ENCODE data around the gene SORCS2.

The SORCS2 gene

DNA sequence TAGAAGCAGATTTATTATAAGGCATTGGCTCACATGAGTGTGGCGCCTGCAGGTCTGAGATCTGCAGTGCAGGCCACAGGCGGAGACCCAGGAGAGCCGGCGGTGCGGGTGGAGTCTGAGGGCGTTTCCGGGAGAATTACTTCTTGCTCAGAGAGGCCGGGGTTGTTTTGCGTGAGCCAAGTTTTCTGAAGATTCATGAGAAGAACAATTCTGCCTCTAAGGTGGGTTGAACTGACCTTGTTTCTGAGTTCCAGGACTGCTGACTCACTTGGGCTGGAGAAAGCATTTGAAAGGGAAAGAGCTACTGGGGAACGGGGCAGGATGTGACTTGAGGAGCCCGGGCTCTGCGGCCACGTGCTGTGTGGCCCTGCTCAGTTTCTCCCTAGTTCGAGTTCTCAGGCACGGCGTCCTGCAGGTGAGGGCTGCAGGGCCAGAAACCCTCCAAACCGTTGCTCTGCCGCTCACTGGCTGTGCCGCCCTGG is 36.7 kb upstream of the SORCS2 start:
- H3K4me3 ChIP-seq (replicated peaks in 1 of 2; ENCODE audit: low read depth in 2 of 2, low read length in 2 of 2): no peak overlapping the region
- DNase-seq (ENCODE audit: low read depth in 2 of 2): peak; percentile 33 to 54

GRCh38 chr4:7156328-7156727 is 36.0 kb upstream of the SORCS2 start:
- H3K4me3 ChIP-seq (replicated peaks in 1 of 2; ENCODE audit: low read depth in 2 of 2, low read length in 2 of 2): no peak overlapping the region
- TF ChIP-seq, protein P1, sequence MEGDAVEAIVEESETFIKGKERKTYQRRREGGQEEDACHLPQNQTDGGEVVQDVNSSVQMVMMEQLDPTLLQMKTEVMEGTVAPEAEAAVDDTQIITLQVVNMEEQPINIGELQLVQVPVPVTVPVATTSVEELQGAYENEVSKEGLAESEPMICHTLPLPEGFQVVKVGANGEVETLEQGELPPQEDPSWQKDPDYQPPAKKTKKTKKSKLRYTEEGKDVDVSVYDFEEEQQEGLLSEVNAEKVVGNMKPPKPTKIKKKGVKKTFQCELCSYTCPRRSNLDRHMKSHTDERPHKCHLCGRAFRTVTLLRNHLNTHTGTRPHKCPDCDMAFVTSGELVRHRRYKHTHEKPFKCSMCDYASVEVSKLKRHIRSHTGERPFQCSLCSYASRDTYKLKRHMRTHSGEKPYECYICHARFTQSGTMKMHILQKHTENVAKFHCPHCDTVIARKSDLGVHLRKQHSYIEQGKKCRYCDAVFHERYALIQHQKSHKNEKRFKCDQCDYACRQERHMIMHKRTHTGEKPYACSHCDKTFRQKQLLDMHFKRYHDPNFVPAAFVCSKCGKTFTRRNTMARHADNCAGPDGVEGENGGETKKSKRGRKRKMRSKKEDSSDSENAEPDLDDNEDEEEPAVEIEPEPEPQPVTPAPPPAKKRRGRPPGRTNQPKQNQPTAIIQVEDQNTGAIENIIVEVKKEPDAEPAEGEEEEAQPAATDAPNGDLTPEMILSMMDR (IDR thresholded peaks at IDR 0.05; ENCODE audit: low read depth, low read length): no peak
- no peak for DNase-seq (ENCODE audit: low read depth in 2 of 2)

More for the DNA sequence above, 36.7 kb upstream of the SORCS2 start:
- TF ChIP-seq, protein P1 (IDR thresholded peaks at IDR 0.05; ENCODE audit: low read depth, low read length): no peak

GRCh38 chr4:7156761-7157488 is 35.4 kb upstream of the SORCS2 start:
- TF ChIP-seq, protein P1 (IDR thresholded peaks at IDR 0.05; ENCODE audit: low read depth, low read length): peak; percentile 81
- peak; percentile 35 to 56 for DNase-seq (ENCODE audit: low read depth in 2 of 2)
- H3K4me3 ChIP-seq (replicated peaks in 1 of 2; ENCODE audit: low read depth in 2 of 2, low read length in 2 of 2): no peak overlapping the region

GRCh38 chr4:7157666-7158065 is 34.7 kb upstream of the SORCS2 start:
- no peak overlapping the region for H3K4me3 ChIP-seq (replicated peaks in 1 of 2; ENCODE audit: low read depth in 2 of 2, low read length in 2 of 2)
- no peak for DNase-seq (ENCODE audit: low read depth in 2 of 2)
- TF ChIP-seq, protein P1 (IDR thresholded peaks at IDR 0.05; ENCODE audit: low read depth, low read length): no peak

GRCh38 chr4:7158081-7158750 is 34.1 kb upstream of the SORCS2 start:
- DNase-seq (ENCODE audit: low read depth in 2 of 2): no peak
- no peak overlapping the region for H3K4me3 ChIP-seq (replicated peaks in 1 of 2; ENCODE audit: low read depth in 2 of 2, low read length in 2 of 2)
- TF ChIP-seq, protein P1 (IDR thresholded peaks at IDR 0.05; ENCODE audit: low read depth, low read length): no peak

- TF ChIP-seq, protein P1 (IDR thresholded peaks at IDR 0.05; ENCODE audit: low read depth, low read length): no peak
- H3K4me3 ChIP-seq (replicated peaks in 1 of 2; ENCODE audit: low read depth in 2 of 2, low read length in 2 of 2): no peak overlapping the region
- DNase-seq (ENCODE audit: low read depth in 2 of 2): no peak
These were observed 33.3 kb upstream of the SORCS2 start for GRCh38 chr4:7158991-7159390.
